ENCODE measurements around the gene ZNF655. TPM values are rescaled to one million over a fixed set of nuclear protein-coding genes. Genes with fewer than 3 reads are reported as not detected.
"Not testable (repeated sequence)": the region's sequence is repeated elsewhere in the genome, so short reads cannot be mapped to it uniquely, and the experiment has no call there.

ZNF655 gene, protein sequence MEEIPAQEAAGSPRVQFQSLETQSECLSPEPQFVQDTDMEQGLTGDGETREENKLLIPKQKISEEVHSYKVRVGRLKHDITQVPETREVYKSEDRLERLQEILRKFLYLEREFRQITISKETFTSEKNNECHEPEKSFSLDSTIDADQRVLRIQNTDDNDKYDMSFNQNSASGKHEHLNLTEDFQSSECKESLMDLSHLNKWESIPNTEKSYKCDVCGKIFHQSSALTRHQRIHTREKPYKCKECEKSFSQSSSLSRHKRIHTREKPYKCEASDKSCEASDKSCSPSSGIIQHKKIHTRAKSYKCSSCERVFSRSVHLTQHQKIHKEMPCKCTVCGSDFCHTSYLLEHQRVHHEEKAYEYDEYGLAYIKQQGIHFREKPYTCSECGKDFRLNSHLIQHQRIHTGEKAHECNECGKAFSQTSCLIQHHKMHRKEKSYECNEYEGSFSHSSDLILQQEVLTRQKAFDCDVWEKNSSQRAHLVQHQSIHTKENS
- 76.2 and 76.4 TPM in 2 replicates for total RNA-seq

- H3K27me3 Mint-ChIP-seq, result no peaks in the 10 kb centered on the region
- peak; percentile 97 for DNase-seq
- peak within 1 kb of the TSS; percentile 100 for H3K4me3 Mint-ChIP-seq
- H3K9me3 Mint-ChIP-seq, result no peaks in the 10 kb centered on the region
- H3K36me3 Mint-ChIP-seq (ENCODE audit: low read depth), result peaks cover 66% of the 10 kb centered on the region
- peak within 1 kb of the TSS; percentile 99 for H3K27ac Mint-ChIP-seq
- H3K4me1 Mint-ChIP-seq, result peaks cover 40% of the 10 kb centered on the region
- intact Hi-C loops (cut with micrococcal nuclease), result loop anchor here (1.0 to 10.0 kb wide), 7 partner anchors 22 to 526 kb away; partner anchors contain the start of genes BUD31, COPS6, PDAP1 and ZKSCAN1
Measured at GRCh38 chr7:99558306-99559174, at the start of gene ZNF655. TSS of gene ZNF655 (plus strand) at chr7:99558642. CDS start at chr7:99560560, 1,918 bp downstream.

GRCh38 chr7:99514050-99514449, 44.4 kb upstream of the ZNF655 start:
- intact Hi-C loops (cut with micrococcal nuclease), result no loop called here
- H3K36me3 Mint-ChIP-seq (ENCODE audit: low read depth), result peaks cover 43% of the 10 kb centered on the region

DNA sequence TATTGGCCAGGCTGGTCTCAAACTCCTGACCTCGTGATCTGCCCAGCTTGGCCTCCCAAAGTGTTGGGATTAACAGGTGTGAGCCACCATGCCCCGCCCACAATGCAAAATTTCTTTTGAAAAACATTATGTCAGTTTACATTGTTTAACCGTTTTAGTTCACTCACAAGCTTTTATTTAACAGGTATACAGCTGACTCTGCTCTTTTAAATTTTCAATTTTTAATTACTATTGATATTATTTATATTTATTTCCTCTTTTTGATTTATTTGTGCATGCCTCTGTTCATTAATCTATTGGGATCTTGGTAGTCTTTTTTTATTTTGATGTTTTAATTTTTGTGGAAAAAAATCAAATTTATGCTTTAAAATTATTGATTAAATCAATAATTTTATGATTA, 37.0 kb upstream of the ZNF655 start:
- intact Hi-C loops (cut with micrococcal nuclease), result no loop called here
- Mint-ChIP-seq H3K4me1 (peaks cover 1% of the 10 kb centered on the region), H3K4me3 (no peak overlapping the region), H3K27me3 (no peaks in the 10 kb centered on the region), H3K9me3 (peaks cover 7% of the 10 kb centered on the region), H3K27ac (no peak overlapping the region), H3K36me3 (ENCODE audit: low read depth) (peaks cover 57% of the 10 kb centered on the region)
- no peak for DNase-seq

More at GRCh38 chr7:99514050-99514449, 44.4 kb upstream of the ZNF655 start:
- Mint-ChIP-seq H3K4me3 (no peak overlapping the region), H3K4me1 (peaks cover 2% of the 10 kb centered on the region), H3K27me3 (no peaks in the 10 kb centered on the region), H3K9me3 (no peaks in the 10 kb centered on the region), H3K27ac (no peak overlapping the region)
- DNase-seq, result no peak

GRCh38 chr7:99525713-99526440, 32.6 kb upstream of the ZNF655 start:
- DNase-seq, result peak; percentile 61
- no peaks in the 10 kb centered on the region for H3K27me3 Mint-ChIP-seq
- H3K4me1 Mint-ChIP-seq, result peaks cover 1% of the 10 kb centered on the region
- no peak overlapping the region for H3K27ac Mint-ChIP-seq
- H3K9me3 Mint-ChIP-seq, result peaks cover 7% of the 10 kb centered on the region
- H3K36me3 Mint-ChIP-seq (ENCODE audit: low read depth), result peaks cover 75% of the 10 kb centered on the region
- intact Hi-C loops (cut with micrococcal nuclease), result no loop called here
- H3K4me3 Mint-ChIP-seq, result no peak overlapping the region

DNA sequence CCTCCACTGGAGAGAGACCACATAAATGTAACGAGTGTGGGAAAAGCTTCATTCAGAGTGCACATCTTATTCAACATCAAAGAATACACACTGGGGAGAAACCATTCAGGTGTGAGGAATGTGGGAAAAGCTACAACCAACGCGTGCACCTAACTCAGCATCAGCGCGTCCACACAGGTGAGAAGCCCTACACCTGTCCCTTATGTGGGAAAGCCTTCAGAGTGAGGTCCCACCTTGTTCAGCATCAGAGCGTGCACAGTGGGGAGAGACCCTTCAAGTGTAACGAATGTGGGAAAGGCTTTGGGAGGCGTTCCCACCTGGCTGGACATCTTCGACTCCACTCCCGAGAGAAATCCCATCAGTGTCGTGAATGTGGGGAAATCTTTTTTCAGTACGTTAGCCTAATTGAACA, 27.1 kb upstream of the ZNF655 start:
- H3K27me3 Mint-ChIP-seq, result no peaks in the 10 kb centered on the region
- no peak for DNase-seq
- intact Hi-C loops (cut with micrococcal nuclease), result no loop called here
- peaks cover 80% of the 10 kb centered on the region for H3K36me3 Mint-ChIP-seq (ENCODE audit: low read depth)
- H3K4me1 Mint-ChIP-seq, result no peaks in the 10 kb centered on the region
- H3K4me3 Mint-ChIP-seq, result no peak overlapping the region
- H3K9me3 Mint-ChIP-seq, result peaks cover 9% of the 10 kb centered on the region
- H3K27ac Mint-ChIP-seq, result no peak overlapping the region

- no peak overlapping the region for H3K27ac Mint-ChIP-seq
- peaks cover 22% of the 10 kb centered on the region for H3K9me3 Mint-ChIP-seq
- intact Hi-C loops (cut with micrococcal nuclease), result no loop called here
- H3K4me1 Mint-ChIP-seq, result no peaks in the 10 kb centered on the region
- peaks cover 45% of the 10 kb centered on the region for H3K36me3 Mint-ChIP-seq (ENCODE audit: low read depth)
- no peaks in the 10 kb centered on the region for H3K27me3 Mint-ChIP-seq
- H3K4me3 Mint-ChIP-seq, result no peak overlapping the region
- DNase-seq, result no peak
Measured at GRCh38 chr7:99535667-99536066, 22.8 kb upstream of the ZNF655 start.

DNA sequence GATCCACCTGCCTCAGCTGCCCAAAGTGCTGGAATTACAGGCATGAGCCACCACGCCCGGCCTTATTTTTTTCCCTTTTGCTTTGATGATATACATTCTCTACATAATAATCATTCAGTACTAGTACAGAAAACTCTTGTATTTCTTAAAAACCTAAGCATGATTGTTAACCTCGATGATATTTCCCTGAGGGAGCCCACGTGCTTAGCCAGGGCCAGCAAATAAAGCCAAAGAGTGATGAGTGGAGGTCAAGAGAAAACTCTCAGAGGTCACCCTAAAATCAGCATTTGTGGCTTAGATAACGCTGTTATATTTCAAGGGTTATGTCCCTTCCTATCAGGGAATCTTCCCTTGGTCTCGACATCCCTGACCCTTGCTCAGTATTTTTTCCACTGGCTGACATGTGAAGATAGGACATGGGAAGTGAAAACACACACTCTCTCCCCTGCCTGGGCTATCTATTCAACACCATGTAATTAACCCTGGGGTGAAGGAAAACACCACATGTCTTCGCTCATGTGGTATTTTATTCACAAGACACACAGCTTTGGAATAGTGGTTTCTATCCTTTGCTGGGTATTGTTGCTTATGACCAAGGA, 19.1 kb upstream of the ZNF655 start:
- H3K36me3 Mint-ChIP-seq (ENCODE audit: low read depth), result peaks cover 25% of the 10 kb centered on the region
- no peak overlapping the region for H3K4me3 Mint-ChIP-seq
- DNase-seq, result no peak
- no peaks in the 10 kb centered on the region for H3K27me3 Mint-ChIP-seq
- no peak overlapping the region for H3K27ac Mint-ChIP-seq
- no peaks in the 10 kb centered on the region for H3K4me1 Mint-ChIP-seq
- intact Hi-C loops (cut with micrococcal nuclease), result no loop called here
- peaks cover 25% of the 10 kb centered on the region for H3K9me3 Mint-ChIP-seq

DNA sequence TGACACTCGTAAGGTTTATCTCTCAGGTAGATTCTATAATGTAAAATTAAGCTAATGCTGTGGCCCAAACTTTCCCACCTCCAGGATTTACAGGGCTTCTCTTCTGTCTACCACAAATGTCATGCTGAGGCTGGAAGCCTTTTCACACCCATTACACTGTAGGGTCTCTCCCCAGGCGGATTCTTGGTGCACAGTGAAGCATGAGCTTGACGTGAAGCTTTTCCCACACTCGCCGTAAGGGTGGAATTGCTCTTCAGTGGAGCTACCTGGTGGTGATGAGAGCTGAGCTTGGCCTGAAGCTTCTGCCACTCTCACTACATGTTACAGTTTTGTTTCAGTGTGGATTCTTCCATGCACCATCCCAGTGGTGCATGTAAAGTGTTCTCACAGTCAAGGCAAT, 17.9 kb upstream of the ZNF655 start:
- Mint-ChIP-seq H3K27me3 (no peaks in the 10 kb centered on the region), H3K4me1 (no peaks in the 10 kb centered on the region), H3K9me3 (peaks cover 21% of the 10 kb centered on the region), H3K36me3 (ENCODE audit: low read depth) (peaks cover 25% of the 10 kb centered on the region), H3K27ac (no peak overlapping the region), H3K4me3 (no peak overlapping the region)
- intact Hi-C loops (cut with micrococcal nuclease), result no loop called here
- DNase-seq, result peak; percentile 47

DNA sequence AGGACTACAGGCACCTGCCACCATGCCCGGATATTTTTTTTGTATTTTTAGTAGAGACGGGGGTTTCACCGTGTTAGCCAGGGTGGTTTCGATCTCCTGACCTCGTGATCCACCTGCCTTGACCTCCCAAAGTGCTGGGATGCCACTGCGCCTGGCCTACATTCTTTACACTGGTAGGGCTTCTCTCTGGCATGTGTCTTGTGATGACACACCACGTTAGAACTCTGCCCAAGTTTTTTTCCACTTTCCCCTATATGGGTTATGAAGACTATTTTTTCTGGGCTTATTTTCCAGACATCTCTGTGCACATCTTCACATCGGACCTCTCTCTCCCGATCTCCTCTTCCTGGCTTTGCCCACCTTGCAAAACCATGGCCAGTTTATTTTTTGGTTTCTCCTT, 17.2 kb upstream of the ZNF655 start:
- peaks cover 22% of the 10 kb centered on the region for H3K36me3 Mint-ChIP-seq (ENCODE audit: low read depth)
- H3K9me3 Mint-ChIP-seq, result peaks cover 21% of the 10 kb centered on the region
- H3K4me1 Mint-ChIP-seq, result no peaks in the 10 kb centered on the region
- H3K27me3 Mint-ChIP-seq, result no peaks in the 10 kb centered on the region
- no peak overlapping the region for H3K27ac Mint-ChIP-seq
- intact Hi-C loops (cut with micrococcal nuclease), result no loop called here
- no peak overlapping the region for H3K4me3 Mint-ChIP-seq
- no peak for DNase-seq

GRCh38 chr7:99543081-99543671, 15.3 kb upstream of the ZNF655 start:
- no peak overlapping the region for H3K27ac Mint-ChIP-seq
- intact Hi-C loops (cut with micrococcal nuclease), result no loop called here
- H3K4me1 Mint-ChIP-seq, result no peaks in the 10 kb centered on the region
- H3K27me3 Mint-ChIP-seq, result no peaks in the 10 kb centered on the region
- H3K4me3 Mint-ChIP-seq, result no peak overlapping the region
- H3K36me3 Mint-ChIP-seq (ENCODE audit: low read depth), result peaks cover 33% of the 10 kb centered on the region
- H3K9me3 Mint-ChIP-seq, result peaks cover 13% of the 10 kb centered on the region
- DNase-seq, result peak; percentile 44

- no peaks in the 10 kb centered on the region for H3K4me1 Mint-ChIP-seq
- no peaks in the 10 kb centered on the region for H3K27me3 Mint-ChIP-seq
- H3K4me3 Mint-ChIP-seq, result no peak overlapping the region
- H3K9me3 Mint-ChIP-seq, result peaks cover 11% of the 10 kb centered on the region
- intact Hi-C loops (cut with micrococcal nuclease), result no loop called here
- no peak overlapping the region for H3K27ac Mint-ChIP-seq
- no peak for DNase-seq
- peaks cover 38% of the 10 kb centered on the region for H3K36me3 Mint-ChIP-seq (ENCODE audit: low read depth)
Measured at GRCh38 chr7:99543916-99544315, 14.5 kb upstream of the ZNF655 start.

GRCh38 chr7:99545308-99545707, 13.1 kb upstream of the ZNF655 start:
- H3K9me3 Mint-ChIP-seq, result peaks cover 11% of the 10 kb centered on the region
- H3K36me3 Mint-ChIP-seq (ENCODE audit: low read depth), result peaks cover 47% of the 10 kb centered on the region
- intact Hi-C loops (cut with micrococcal nuclease); H3K4me1 Mint-ChIP-seq; H3K27ac Mint-ChIP-seq; H3K4me3 Mint-ChIP-seq; DNase-seq; H3K27me3 Mint-ChIP-seq: not testable (repeated sequence)

DNA sequence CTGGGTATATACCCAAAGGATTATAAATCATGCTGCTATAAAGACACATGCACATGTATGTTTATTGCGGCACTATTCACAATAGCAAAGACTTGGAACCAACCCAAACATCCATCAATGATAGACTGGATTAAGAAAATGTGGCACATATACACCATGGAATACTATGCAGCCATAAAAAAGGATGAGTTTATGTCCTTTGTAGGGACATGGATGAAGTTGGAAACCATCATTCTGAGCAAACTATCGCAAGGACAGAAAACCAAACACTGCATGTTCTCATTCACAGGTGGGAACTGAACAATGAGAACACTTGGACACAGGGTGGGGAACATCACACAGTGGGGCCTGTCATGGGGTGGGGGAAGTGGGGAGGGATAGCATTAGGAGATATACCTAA, 8.9 kb upstream of the ZNF655 start:
- peaks cover 50% of the 10 kb centered on the region for H3K36me3 Mint-ChIP-seq (ENCODE audit: low read depth)
- H3K27me3 Mint-ChIP-seq; H3K9me3 Mint-ChIP-seq; H3K4me3 Mint-ChIP-seq; intact Hi-C loops (cut with micrococcal nuclease); H3K27ac Mint-ChIP-seq; DNase-seq: not testable (repeated sequence)
- peaks cover 18% of the 10 kb centered on the region for H3K4me1 Mint-ChIP-seq

Data from activated CD4-positive, alpha-beta T cell treated with anti-CD3 and anti-CD28 coated beads, Interleukin-2, amount 10 ng/mL, durations not matched to agents 24 days and 14 days (primary cell).